GM18868 (cell line): Measurements from ENCODE around the gene CDC7.
"Not testable (repeated sequence)": the region's sequence is repeated elsewhere in the genome, so short reads cannot be mapped to it uniquely, and the experiment has no call there.

Experiments used
- ATAC-seq: cut with Tn5 transposase; IDR thresholded peaks from one replicate; pipeline ENCODE4 v1.9.1; 2021; ENCODE audit warnings: mild to moderate bottlenecking, moderate library complexity; ENCODE audit not compliant: unreplicated experiment

The CDC7 gene

DNA sequence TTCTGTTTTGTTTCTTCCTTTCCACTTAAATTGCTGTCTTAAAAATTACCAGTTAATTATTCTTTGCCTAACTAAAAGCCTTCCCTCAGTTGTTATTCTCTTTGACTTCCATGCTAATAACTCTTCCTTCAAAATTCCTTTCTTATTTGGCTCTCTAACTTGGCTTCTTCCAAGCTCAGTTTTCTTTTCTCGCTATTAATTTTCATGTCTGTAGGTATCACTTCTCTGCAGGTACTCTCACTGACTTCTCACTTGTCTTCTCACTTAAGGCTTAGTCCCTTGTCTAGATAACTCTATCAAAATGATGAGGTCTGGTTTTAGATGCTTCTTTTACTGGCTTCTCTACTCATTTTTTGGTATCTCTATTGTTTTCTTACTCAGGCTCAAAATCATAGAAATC is 10.1 kb downstream of the CDC7 start:
- no peak for ATAC-seq

DNA sequence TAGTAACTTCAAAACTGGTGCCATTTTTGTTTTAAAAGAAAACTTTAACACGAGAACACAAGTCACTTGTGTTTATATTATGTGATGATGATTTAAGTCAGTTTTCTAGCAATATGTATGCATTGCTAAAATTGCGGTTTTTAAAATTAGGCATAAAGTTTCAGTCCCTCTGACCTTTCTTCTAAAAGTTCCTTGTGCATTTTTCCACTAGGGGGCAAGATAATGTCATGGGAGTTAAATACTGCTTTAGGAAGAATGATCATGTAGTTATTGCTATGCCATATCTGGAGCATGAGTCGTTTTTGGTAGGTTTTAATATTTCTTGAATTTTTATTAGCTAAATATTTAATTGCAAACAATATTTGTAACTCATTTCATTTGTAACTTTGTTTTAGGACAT is 10.7 kb downstream of the CDC7 start:
- no peak for ATAC-seq

DNA sequence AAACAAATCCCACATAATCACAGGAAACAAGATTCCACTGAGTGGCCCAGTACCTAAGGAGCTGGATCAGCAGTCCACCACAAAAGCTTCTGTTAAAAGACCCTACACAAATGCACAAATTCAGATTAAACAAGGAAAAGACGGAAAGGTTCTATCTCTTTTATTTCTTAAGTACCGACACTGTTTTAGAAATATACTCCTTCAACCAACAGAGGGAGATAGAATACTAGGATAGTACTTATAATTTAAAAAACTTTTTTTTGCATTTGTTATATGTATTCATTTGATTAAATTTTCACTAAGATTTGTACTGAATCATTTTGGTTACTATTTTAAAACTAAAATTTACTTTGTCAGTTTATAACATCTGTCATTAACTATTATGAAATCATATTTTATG is 12.5 kb downstream of the CDC7 start:
- no peak for ATAC-seq

DNA sequence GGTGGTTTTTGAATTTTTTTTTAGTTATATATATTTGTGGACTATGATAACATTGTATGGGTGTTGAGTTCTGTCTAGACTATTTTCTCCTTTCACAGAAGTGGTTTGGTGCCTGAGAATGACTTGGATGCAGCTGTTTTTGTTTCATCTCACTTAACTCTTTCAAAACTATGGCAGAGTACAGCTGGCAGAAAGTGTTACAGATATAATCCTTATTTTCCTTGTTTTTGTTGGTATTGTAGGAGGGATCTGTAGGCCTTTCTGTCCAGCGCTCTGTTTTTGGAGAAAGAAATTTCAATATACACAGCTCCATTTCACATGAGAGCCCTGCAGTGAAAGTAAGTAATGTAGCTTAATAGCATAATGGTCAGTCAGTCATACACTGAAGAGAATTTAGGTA is 13.1 kb downstream of the CDC7 start:
- ATAC-seq = no peak

DNA sequence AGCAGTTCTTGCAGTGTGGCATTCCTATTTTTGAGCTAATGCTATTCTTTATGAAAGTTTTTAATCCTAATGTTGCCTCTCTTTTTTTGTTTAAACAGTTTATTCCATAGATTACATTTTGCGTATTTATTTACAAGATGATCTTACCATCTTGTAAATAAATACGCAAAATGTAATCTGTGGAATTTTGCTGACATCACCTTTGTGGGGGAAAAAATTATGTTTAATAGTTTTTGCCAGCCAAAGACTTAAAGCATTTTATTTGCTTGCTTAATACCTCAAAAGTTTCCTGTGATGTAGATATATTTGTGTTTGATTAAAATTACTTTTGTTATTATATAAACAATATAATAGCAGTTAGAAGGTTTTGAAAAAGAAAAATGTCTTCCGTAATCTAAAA is 15.3 kb downstream of the CDC7 start:
- ATAC-seq = no peak

DNA sequence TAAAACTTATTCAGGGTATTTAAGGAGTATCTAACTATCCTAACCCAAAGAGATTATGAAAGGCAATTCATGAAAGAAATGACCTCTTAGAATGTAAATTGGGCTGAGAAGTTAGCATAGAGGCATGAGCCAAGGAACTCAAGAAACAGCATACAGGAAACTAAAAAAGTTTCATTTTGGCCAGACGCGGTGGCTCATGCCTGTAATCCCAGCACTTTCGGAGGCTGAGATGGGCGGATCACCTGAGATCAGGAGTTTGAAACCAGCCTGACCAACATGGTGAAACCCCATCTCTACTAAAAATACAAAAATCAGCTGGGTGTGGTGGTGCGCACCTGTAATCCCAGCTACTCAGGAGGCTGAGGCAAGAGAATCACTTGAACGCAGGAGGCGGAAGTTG is 16.0 kb downstream of the CDC7 start:
- not testable (repeated sequence) for ATAC-seq

DNA sequence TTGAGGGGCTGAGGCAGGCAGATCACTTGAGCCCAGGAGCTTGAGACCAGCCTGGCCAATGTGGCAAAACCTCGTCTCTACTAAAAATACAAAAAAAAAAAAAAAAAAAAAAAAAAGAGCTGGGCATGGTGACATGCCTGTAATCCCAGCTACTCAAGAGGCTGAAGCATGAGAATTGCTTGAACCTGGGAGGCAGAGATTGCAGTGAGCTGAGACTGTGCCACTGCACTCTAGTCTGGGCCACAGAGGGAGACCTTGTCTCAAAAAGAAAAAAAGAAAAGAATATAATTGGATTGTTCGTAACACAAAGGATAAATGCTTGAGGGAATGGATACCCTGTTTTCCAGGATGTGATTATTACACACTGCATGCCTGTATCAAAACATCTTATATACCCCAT is 18.5 kb downstream of the CDC7 start:
- not testable (repeated sequence) for ATAC-seq

DNA sequence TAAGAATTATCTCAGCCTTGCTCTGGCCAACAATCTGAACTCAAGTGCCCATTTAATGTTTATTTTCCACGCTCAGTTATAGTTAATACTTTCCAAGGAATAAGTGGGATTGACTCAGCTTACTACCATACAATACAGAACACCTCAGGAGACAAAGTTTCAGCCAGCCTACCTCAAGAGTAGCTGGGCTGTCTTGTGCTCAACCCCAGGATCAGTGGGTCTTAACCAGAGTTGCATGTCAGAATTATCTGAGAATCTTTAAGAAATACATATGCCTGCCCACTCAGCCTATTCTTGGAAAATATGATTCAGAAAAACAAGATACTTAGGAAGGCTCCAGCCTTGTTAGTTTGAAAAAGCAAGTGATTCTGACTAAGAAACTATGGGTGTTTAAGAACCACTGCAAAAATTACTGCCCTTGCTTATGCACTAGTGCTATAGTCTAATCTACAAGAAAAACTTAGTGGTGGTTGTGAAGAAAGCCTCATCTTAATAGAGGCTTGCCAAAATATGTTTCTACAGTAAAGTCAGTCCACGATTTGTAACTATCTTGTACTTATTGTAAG is 20.4 kb downstream of the CDC7 start:
- ATAC-seq = no peak

DNA sequence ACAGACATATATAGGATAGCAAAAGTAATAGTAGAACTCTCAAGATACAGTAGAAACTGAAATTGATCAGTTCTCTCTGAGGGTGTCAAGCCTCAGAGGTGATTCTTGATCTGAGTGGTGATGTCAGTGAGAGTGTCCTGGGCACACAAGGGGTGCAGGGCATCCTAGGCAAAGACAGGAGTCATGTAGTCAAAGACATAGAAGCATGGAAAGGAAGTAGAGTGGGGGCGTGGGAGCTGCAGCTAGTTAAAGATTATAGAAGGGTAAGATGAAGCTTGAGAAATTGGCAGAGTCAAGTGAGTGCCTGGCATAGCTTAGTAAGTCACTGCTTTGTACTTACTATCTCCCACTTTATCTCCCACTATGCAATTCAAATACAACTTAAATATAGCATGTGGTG is 22.8 kb downstream of the CDC7 start:
- ATAC-seq = peak; percentile 97

DNA sequence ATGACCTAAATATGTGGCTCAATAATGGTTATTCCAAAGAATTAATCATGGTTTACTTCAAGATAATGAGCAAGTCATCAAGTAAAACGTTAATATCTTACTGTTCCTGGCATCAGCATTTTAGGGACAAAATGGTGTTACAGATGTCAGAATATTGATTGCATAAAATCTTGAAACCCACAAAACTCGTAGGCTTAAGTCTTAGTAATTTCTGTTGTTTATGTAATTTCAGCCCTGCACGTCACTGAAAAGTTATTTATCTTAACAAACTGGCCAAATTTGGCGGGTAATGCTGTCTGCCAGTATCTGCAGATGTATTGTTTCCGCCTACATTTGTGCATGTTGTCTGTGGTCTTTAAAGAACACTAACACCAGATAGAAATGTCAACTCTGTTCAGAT is 25.8 kb downstream of the CDC7 start:
- ATAC-seq = no peak

DNA sequence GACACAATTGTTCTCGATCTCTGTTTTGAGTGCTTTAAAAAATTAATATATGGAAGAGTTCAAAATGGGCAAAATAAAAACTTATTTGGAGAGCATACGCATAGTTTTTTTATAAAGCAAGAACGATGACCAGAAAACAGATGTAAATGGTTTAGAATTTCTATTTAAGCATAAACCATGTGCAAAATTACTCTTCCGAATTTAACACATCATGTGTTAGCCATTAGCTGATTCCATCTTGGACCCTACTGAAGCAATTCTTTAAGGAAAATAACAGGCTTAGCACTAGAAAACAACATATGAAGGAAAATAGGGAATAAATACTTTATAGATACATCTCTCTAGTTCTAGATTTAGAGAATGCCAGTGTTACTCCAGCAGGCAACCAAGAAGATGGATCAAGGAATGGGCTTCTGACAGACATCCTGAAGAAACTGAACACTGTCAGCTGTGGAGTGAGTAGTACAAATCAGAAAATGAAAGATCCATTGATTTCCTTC is 26.7 kb downstream of the CDC7 start:
- ATAC-seq = no peak

DNA sequence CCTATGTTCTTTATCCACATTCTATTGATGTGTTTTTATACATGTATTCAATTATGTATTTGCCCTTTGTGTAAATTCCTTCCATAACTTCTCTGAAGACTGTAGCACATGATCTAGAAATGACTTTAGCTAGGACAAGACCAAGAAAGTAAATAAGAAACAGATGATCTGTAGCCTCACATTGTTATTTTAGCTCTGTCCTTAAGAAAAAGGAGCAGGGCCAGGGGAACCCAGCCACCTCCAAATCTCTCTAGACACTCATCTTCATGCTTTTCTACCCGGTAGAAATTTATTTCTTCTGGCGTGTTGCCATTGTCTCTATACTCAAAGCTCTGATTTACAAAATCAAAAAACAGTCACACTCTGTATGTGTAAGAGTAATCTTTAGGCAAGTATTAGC is 27.1 kb downstream of the CDC7 start:
- ATAC-seq = no peak

DNA sequence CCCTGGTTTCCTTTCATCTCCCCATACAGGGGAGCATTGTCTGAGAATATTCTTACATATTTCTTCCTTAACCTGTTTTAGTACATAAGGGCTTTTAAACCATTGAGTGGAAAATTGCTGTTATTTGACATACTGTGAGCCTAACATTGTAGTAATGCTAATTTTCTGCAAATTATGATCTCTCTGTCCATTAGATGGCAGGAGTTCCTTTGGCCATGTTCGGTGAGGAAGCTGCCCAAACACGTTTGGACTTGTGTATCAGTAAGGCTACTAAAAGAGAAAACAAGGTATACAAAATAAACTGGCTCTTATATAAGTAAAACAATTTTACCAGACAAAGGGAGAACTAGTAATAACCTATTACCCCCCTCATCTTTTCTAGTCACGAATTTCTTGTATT is 29.2 kb downstream of the CDC7 start:
- ATAC-seq = peak; percentile 45

DNA sequence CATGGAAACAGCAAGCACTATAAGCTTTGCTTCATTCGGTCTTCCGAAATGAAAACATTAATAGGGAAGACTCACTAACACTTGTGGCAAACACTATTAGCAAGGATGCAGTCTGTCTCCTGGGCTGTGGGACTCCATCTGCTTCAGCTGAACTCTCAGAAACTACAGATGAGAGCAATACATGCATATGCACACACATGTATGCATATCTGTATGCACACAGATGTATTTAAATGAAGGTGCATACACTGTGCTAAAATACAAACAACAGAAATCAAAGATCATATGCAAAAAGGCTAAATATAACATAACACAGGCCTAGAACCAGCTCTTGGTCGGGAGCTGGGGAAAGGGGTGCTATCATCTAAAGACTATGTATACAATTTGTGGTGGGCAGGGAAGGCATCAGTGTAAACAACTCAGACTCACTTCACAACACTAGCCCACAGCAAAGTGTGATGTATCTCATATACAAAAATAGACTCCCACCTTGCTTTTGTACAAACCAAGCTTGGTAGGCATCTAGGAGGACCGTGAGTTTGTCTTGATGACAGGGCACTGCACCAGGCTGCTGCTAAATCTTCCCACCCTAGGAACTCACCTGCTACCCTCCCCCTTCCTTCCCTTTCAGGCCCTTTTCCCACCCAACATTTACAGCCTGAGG is 32.8 kb downstream of the CDC7 start:
- ATAC-seq = no peak

DNA sequence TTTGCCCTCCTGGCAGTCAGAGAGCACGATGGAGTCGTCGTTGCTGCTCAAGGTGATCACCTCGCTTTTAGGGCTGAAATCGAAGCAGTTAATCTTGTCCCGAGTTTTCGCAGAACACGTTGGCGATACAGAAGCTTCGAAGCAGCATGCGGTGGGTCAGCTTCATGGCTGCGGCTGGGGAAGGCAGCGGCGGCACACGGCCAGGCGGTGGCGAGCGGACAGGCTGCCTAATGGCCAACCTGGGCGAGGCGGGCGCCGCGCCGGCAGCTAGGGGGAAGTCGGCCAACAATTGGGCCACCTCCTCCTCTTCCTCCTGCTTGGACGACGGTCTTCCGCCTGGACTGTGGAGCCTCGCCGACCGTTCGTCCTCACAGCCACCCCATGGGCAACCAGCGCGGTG is 34.8 kb downstream of the CDC7 start:
- ATAC-seq = no peak

DNA sequence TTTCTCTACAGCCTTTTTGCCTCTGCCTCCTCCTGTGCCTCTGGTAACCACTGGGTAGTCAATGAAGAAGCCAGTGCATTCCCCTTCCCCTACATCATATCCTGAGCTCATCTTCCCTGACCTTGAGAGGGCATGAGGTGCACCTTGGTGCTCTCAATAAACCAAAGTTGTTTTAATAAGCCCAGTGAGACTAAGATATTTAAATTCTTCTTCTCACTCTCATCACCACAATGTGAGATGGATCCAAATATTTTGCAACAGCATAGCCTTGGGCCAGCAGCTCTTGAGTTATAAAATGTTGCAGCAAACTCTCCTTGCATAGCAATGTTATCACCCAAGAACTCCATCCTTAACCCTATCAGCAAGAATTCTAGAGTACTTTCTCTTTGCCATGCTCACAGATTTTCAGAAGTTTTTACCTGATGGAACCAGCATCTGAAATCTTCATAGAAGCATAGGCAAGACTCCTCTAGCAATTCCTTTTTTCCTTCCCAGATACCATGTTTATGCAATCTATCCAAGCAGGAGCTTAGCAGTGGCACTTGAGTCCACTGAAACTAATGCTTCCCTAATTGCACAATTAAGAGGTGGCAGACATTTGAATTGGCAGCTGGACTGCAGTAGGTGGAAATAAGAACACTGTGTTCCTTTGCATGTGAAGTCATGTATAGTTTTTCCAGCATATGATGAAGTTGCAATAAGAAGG is 36.8 kb downstream of the CDC7 start:
- ATAC-seq = no peak

DNA sequence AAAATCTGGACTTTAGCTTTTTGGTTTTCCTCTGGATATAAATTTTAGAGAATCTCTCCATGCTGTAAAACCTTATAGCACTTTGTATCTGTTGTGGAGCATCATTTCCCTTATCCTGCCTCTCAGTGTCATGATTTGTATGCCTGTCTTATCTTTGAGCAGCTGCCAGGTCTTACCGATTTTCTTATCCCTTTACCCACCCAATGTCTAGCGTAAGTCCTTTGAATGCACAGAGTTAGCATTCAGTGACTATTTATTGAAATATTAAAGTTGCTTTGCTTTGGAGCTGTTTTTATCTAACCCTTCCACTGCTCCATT is 37.3 kb downstream of the CDC7 start:
- ATAC-seq = no peak

DNA sequence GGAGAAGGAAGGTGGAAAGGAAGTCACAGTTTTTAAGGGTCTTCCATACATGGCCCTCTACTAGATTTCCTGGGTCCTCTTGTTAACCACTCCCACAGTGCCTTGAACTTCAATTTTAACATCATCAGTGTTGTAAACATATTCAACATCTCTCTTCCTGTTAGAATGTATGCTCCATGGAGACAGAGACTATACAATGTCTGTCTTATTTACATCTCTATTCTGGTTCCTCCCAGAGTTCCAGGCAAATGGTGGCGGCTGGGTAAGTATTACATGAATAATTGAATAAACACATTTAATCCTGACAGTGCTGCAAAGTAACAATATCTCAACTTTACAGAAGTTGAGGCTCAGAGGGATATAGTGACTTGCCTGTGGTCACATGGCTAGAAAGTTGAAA is 40.3 kb downstream of the CDC7 start:
- ATAC-seq = no peak

DNA sequence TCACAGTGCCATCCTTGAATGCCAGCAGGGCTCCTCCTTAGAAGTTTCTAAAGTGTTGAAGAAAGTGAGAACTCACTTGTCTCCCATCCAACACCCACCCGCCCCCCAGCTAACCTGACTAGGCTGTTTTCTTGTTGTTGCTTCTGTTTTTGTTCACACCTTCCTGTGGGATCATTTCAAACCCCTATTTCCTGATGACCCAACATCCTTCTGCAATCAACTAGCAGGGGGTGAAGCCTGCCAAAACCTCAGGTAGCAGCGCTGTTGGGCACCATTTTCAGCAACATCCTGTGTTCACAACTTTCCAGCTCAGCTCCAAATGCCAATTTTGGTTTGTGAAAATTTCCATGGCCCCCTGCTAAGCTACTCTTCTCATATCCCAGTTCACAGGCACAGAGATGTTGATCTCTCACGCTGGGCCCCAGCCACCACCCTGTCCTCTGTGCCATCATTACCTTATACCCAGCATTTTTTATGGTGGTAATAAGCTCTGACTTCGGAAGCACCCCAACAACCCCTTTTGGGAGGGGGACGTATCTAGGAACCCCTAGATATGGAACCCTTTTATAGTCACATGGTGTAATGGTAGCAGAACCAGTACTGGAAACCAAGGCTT is 41.4 kb downstream of the CDC7 start:
- no peak for ATAC-seq

DNA sequence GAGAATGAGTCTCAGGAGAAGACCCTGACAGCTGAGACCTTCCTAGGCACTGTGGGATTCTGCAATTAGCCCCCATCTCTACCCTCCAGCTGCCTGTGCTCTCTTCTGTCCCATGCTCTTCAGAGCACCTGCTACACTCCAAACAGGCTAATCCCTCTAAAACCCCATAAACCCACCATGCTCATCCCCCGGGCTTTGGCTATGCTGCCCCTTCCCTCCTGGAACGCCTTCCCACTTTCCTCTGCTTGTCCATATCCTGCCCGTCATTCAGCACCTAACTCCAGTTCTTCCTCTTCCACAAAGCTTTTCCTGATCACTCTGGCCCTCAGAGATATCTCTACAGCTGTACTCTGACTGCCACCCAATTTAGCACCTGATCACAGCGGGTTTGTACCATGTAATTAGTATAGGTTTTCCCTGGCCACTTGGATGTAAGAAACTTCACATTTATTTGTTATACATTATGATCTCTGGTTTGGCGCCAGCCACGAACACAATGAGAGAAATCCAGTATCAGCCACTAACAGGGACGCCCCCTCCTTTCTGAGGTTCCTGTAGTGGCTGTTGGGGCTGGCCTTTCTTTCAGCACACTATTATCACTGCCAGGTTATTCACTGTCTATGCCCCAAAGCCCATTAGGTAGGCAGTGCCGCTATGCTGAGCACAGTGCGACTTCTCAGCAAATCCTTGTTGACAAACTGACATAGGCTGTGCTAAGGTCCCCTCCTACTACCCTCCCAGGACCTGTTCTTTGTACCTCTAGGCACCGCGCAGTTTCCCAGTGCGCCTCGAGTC is 45.1 kb downstream of the CDC7 start:
- no peak for ATAC-seq

DNA sequence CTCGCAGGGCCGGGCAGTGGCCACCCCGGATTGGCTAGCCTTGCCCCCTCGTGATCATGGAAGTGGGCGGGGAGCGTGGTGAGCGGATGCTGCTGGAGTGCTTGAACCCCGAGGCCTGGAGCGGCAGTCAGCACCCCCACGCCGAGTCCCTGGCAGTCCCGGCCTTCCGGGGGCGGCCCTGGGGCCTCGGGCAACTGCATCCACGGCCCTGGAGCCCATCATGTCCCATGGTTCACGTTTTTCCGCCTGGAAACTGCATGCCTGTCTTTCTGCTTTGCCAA is 45.6 kb downstream of the CDC7 start:
- no peak for ATAC-seq

DNA sequence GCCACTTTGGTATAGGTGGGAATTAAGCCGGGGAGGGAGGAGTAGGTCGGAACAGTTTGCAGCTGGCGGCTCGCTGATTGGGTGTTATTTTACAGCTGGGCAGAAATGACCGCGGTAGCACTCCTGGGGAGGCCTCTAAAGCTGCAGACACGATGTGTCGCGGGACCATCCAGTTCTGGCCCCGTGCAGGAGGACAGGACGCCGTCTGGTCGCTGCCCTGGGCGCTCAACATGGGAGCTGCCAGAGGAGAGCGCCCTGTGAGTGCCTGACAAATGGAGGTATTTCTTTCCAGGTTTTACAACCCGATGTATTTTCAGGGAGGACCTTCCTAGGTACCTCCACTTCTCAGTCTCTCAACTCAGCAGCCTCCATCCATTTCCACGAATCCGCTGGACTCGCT is 46.2 kb downstream of the CDC7 start:
- ATAC-seq = no peak
